GM19397 (cell line): ENCODE measurements around the gene HPD.
"Not testable (repeated sequence)": the region's sequence is repeated elsewhere in the genome, so short reads cannot be mapped to it uniquely, and the experiment has no call there.

Experiments used
- ATAC-seq: cut with Tn5 transposase; IDR thresholded peaks from one replicate; pipeline ENCODE4 v1.9.1; 2021; ENCODE audit warnings: mild to moderate bottlenecking, moderate library complexity; ENCODE audit not compliant: unreplicated experiment

Gene HPD

GRCh38 chr12:121869229-121869628, 10.6 kb upstream of the HPD start:
- ATAC-seq: not testable (repeated sequence)

- no peak for ATAC-seq
Measured at GRCh38 chr12:121866331-121866730, 7.7 kb upstream of the HPD start.

GRCh38 chr12:121861636-121862254, 3.1 kb upstream of the HPD start:
- ATAC-seq: no peak

- not testable (repeated sequence) for ATAC-seq
Measured at GRCh38 chr12:121860699-121861098, 2.0 kb upstream of the HPD start.

GRCh38 chr12:121860257-121860656, 1.6 kb upstream of the HPD start:
- no peak for ATAC-seq

- ATAC-seq: no peak
Measured at GRCh38 chr12:121858318-121858661, 369 bp downstream of the HPD start.

- ATAC-seq: no peak
Measured at GRCh38 chr12:121857322-121858246, 1.1 kb downstream of the HPD start.

GRCh38 chr12:121852392-121852791, 6.3 kb downstream of the HPD start:
- ATAC-seq: not testable (repeated sequence)

- ATAC-seq: no peak
Measured at GRCh38 chr12:121849665-121850064, 9.0 kb downstream of the HPD start.

GRCh38 chr12:121849211-121849610, 9.4 kb downstream of the HPD start:
- no peak for ATAC-seq

GRCh38 chr12:121845701-121846100, 13.0 kb downstream of the HPD start:
- no peak for ATAC-seq

- ATAC-seq: no peak
Measured at GRCh38 chr12:121843236-121843982, 15.2 kb downstream of the HPD start.

GRCh38 chr12:121839993-121840761, 18.5 kb downstream of the HPD start:
- no peak for ATAC-seq

GRCh38 chr12:121839106-121839992, 19.3 kb downstream of the HPD start:
- peak; percentile 94 for ATAC-seq

GRCh38 chr12:121838126-121838525, 20.5 kb downstream of the HPD start:
- no peak for ATAC-seq

- ATAC-seq: no peak
Measured at GRCh38 chr12:121837680-121838079, 21.0 kb downstream of the HPD start.

- ATAC-seq: no peak
Measured at GRCh38 chr12:121831571-121832245, 27.0 kb downstream of the HPD start.

- ATAC-seq: no peak
Measured at GRCh38 chr12:121830588-121831265, 27.9 kb downstream of the HPD start.

GRCh38 chr12:121830134-121830533, 28.5 kb downstream of the HPD start:
- ATAC-seq: no peak
